ENCODE results near the gene CDK11A.
"Not testable (repeated sequence)": the region's sequence is repeated elsewhere in the genome, so short reads cannot be mapped to it uniquely, and the experiment has no call there.

DNA sequence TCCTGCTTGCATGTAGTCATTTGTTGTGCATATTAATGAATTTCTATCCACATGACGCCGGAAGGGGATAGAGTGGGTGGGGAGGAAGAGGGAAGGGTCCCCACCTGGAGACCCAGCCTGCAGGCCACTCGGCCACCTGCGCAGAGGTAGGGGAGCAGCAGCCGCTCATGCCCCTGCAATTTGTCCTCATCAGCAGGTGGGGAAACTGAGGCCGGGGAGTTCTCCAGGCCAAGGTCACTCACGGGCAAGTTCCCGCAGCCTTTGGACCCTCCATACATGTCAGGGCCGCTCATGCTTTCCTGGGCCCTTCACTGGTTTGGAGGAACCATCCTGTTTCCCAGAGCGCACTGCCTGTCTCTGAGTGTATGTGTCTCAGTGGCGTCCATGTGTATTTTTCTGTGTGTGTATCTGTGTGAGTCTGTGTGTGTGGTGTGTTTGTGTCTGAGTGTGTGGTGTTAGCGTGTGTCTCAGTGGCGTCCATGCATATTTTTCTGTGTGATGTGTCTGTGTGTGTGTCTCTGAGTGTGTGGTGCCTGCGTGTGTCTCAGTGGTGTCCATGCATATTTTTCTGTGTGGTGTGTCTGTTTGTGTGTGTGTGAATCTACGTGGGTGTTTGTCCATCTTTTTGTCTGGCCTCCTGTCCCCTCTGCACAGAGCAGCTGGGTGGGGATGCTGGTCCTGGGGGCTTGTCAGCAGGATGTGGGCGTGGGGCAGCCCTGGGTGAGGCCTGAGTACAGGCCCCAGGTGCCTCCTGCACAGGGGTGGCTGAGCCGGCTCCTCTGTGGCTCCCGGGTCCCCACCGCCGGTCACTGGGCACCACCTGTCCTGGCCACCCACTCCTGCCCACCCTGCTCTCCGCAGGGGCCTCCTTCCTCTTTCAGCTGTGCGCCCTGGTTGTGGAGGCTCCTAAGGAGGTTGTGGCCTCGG, 27.5 kb downstream of the CDK11A start:
- not testable (repeated sequence) for TF ChIP-seq CTCF, EP300 (IDR thresholded peaks at IDR 0.05)

Data from tibial nerve (tissue), 4 donors.